ENCODE measurements around the gene MELTF. TPM values are rescaled to one million over a fixed set of nuclear protein-coding genes. Genes with fewer than 3 reads are reported as not detected.

The MELTF gene
- total and polyA plus RNA-seq, 2 of the 13 experiments (the other 11 are each of a cell fraction or from before 2014, with no cell fraction given) = 3.2 to 7.5 TPM

GRCh38 chr3:196990601-196991007, 39.0 kb downstream of the MELTF start (continued):
- TF ChIP-seq ZNF687 (CRISPR knock-in tag; IDR thresholded peaks at IDR 0.05) = peak; percentile 52
- 0 out of 2 replicates have a peak, but pooled peaks have one; percentile 35 for TF ChIP-seq ZMYM4 (CRISPR knock-in tag; IDR thresholded peaks at IDR 0.05)
- TF ChIP-seq ZNF609 (CRISPR knock-in tag; IDR thresholded peaks at IDR 0.05; ENCODE audit: borderline replicate concordance) = no peak; the same call in 1 of the 2 replicates
- no peak for TF ChIP-seq MAF1 (CRISPR knock-in tag; IDR thresholded peaks at IDR 0.05; ENCODE audit: borderline replicate concordance)
- TF ChIP-seq SAFB2 (CRISPR knock-in tag; IDR thresholded peaks at IDR 0.05; ENCODE audit: borderline replicate concordance, low read depth) = no peak
- no peak for TF ChIP-seq ZNF761 (CRISPR knock-in tag; conservative IDR thresholded peaks at IDR 0.05)
- TF ChIP-seq GATAD2A (CRISPR knock-in tag; IDR thresholded peaks at IDR 0.05) = peak; percentile 31
- TF ChIP-seq ZNF350 (CRISPR knock-in tag; IDR thresholded peaks at IDR 0.05; ENCODE audit: borderline replicate concordance, low read depth) = no peak
- TF ChIP-seq ZNF576 (CRISPR knock-in tag; IDR thresholded peaks at IDR 0.05) = no peak
- no peak for TF ChIP-seq MAFF (IDR thresholded peaks at IDR 0.05; ENCODE audit: low read depth, low read length)
- no peak for TF ChIP-seq ETV6 (CRISPR knock-in tag; conservative IDR thresholded peaks at IDR 0.05)
- TF ChIP-seq NR2C2 (CRISPR knock-in tag; IDR thresholded peaks at IDR 0.05; ENCODE audit: borderline replicate concordance) = peak; percentile 46; the same call in 1 of the 2 replicates
- no peak for TF ChIP-seq JUNB (CRISPR knock-in tag; IDR thresholded peaks at IDR 0.05; ENCODE audit: borderline replicate concordance)
- peak; percentile 59; the same call in 1 of the 2 replicates for TF ChIP-seq NCOR1 (IDR thresholded peaks at IDR 0.05; ENCODE audit: borderline replicate concordance, low read length)
- TF ChIP-seq SSRP1 (CRISPR knock-in tag; IDR thresholded peaks at IDR 0.05) = no peak
- no peak for TF ChIP-seq FOXA3 (CRISPR knock-in tag; IDR thresholded peaks at IDR 0.05)
- no peak for TF ChIP-seq ZNF839 (CRISPR knock-in tag; IDR thresholded peaks at IDR 0.05; ENCODE audit: borderline replicate concordance)
- 0 out of 2 replicates have a peak, but pooled peaks have one; percentile 28 for TF ChIP-seq ARID3A (IDR thresholded peaks at IDR 0.05; ENCODE audit: low read depth, low read length)

Data from HepG2 (cell line).